ENCODE data around the gene POC1B.

Gene POC1B

DNA sequence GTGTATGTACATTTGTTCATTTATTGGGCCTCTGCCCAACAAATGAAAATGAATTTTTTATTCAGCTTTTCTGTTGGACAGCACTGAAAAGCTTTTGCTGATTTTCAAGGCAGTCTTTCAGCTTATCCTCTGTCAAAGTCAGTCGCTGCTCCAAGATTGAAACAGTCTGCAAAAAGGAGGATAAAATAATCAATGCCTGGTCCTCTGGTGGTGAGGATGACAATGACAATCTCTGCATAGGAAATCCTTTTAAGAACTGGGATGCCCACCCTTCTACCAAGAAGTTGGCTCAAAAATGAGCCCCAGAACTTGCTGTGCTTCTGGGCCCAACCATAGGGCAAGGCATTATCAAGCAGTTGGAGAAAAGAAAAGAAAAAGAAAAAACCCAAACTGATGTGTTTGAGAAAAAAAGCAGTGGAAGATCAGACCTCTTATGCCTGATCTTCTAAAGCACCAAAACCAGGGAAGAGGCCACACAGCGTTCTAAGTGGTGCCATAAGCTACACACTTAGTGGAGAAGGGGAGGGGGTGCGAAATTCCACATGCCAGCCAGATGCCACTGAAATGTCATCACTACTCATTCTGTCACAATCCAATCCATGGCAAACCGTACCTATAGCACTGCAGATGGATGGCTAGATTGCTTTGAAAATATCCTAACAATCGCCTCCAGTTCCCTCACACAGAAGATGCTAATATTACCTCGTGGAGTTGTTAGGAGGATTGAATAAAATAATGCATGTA is 104.6 kb downstream of the POC1B start:
- DNase-seq = no peak

DNA sequence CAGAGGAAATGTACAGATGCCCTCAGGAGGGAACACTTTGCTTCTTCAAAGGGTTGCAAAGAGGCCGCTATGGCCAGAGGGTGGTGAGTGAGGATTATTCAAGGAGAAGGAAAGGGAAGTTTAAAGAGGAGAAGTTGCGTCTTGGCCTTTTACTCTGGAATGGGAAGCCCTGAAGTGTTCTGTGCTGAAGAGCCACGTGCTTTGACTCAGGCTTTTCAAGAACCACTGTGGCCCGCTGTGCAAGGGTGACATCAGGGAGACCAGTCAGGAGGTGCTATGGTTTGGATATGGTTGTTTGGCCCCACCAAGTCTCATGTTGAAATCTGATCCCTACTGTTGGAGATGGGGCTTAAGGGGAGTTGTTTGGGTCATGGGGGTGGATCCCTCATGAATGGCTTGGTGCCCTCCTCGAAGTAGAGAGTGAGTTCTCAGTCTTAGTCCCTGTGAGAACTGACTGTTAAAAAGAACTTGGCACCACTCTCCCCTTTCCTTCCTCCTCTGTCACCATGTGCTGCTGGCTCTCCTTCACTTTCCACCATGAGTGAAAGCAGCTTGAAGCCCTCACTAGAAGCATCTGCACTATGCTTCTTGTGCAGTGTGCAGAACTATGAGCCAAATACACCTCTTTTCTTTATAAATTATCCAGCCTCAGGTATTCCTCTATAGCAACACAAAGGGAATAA is 107.5 kb downstream of the POC1B start:
- DNase-seq = no peak

DNA sequence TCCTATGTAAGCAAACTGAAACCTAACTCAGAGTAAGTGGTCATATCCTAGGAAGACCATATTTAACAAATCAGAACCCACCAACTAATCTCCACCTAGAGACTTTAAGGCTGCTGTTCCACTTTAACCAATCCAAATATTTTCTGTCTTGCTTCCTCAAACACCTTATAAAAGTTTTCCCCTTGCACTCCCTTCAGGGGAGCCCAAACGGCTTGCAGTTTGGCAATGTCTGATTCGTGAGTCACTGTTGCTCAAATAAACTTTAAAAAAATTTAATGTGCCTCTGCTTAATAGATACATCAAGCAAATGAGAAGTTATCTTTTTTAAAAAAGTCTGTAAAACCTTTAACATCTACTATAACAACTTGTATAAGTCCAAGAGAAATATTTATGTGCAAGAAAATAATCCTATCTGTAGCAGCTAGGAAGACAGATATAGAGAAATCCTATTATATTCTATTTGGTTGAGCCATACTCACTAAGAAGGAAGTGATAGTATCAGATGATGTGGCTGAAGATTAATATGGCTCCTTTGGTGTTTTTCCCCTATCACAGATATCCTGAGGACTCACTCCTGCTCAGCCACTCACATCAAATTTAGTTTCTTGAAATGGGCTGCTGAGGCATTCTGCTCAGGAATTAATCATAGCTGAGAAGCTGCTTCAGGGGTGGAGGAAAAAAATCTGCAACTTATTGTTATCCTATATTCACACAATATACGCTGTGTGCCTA is 108.4 kb downstream of the POC1B start:
- no peak for DNase-seq

DNA sequence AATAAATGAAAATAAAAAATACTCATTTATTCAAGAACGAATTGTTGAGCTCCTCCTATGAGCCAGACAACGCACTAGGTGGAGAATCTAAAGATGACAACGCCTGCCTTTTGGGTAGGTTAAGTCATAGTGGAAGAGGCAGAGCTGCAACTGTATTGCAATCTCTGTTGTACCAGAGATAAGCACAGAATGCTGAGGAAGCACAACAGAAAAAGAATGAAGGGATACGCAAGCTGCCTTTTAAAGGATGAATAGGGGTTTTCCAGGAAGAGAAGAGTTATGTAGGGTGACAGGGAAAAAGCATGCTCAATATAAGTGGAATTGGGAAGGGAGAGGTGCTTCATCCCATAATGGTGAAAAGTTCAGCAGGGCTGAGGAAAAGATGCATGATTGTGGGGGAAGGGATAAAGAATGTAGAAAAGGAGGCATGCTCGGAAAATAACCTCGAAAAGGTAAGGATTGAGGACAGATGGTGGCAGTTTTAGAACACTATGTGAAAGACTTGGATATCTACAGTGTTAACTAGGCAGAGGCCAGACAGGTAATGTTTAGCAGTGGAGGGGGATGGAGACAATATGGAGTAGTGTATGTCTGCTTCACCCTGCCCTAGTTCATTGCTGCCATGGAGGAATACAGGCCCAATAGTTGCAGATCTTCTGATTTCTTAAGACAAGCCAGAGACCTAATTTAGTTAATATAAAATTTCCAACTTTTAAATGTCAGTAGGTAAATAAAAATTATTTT is 109.6 kb downstream of the POC1B start:
- no peak for DNase-seq

DNA sequence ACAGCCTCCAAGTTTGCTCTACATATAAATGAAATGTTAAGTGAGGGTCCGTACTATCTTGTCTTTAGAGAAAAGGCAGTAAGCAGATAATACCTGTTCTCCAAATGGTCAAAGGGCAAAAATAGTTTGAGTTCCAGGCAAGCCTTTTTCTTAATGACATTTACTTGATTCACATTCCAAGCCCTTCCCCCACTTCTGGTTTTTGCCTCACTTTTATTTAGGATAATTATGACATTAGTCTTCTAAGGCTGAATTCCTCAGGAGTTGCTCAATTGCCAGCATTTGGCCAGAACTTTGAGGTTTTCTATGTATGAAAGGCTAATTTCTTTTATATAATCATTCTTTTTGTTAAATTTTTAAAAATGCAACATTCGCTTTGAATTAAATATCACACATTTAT is 111.0 kb downstream of the POC1B start:
- DNase-seq = no peak

DNA sequence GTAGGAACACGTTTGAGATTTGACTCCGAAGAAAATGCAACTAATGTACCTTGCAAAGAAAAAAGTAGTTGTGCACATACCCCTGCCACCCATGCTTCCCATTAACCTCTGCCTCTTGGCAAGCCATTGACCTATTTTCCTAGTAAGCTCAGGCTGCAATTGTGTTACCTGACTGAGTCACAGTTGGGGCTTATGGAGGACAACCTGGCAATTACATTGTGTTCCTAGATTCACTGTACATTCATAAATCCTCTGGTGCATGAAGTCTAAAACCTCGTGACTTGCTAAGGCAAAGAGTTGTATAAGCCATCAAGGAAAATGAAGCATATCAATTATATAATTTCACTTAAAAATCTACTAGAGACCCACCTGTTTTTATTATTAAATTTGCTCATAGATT is 111.5 kb downstream of the POC1B start:
- no peak for DNase-seq

DNA sequence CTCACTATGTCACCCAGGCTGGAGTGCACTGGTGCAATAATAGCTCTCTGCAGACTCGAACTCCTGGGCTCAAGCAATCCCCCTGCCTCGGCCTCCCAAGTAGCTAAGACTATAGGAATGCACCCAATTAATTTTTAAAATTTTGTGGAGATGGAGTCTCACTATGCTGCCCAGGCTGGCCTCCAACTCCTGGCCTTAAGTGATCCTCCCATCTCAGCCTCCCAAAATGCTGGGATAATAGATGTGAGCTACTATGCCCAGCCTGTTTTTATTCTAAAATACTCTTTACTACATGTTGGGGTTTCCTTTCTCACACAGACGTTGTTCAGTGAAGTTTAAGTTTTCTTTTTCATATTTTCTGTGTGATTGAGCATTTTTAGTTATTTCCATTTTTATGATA is 112.6 kb downstream of the POC1B start:
- no peak for DNase-seq

DNA sequence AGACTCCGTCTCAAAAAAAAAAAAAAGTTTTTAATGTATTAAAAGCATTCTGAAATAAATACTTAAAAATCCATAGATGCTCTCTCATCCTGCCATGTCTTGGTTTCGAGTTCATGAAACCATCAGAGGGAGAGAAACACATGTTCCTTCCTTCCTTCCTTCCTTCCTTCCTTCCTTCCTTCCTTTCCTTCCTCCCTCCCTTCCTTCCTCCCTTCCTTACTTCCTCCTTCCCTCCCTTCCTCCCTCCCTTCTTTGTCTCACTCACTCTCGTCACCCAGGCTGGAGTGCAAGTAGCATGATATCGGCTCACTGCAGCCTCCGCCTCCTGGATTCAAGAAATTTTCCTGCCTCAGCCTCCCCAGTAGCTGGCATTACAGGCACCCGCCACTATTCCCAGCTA is 113.2 kb downstream of the POC1B start:
- DNase-seq = no peak

DNA sequence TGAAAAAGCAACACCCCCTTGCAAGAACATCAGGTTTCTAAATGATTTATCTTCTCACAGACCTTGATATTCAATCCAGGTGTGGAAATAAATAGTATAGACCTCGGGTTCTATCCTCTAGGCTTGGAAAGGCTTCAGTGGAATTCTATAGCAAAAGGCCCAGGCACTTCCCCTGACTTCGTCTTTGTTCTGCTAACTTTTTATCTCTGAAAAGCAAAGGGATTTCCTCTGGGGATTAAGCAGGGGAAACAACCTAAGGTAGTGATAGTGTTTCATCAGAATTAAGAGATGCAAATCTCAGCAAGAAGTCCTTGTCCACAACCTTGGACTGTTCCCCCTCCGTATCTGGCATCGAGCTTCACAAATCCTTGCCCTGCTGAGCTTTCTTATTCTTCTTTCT is 114.0 kb downstream of the POC1B start:
- no peak for DNase-seq

DNA sequence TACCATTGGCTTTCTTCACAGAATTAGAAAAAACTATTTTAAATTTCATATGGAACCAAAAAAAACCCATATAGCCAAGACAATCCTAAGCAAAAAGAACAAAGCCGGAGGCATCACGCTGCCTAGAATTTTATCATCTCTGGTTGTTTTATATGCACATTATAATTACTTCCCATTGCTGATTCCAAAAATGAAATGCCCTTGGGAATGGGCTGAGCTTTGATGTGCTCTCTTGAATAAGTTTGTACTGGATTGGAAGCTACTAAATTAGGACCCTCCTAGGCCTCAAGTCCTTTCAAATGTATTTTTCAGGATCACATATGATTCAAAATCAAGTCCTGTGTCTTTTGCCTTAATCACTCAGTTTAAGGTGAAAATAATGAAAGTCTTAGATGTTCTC is 114.6 kb downstream of the POC1B start:
- no peak for DNase-seq

DNA sequence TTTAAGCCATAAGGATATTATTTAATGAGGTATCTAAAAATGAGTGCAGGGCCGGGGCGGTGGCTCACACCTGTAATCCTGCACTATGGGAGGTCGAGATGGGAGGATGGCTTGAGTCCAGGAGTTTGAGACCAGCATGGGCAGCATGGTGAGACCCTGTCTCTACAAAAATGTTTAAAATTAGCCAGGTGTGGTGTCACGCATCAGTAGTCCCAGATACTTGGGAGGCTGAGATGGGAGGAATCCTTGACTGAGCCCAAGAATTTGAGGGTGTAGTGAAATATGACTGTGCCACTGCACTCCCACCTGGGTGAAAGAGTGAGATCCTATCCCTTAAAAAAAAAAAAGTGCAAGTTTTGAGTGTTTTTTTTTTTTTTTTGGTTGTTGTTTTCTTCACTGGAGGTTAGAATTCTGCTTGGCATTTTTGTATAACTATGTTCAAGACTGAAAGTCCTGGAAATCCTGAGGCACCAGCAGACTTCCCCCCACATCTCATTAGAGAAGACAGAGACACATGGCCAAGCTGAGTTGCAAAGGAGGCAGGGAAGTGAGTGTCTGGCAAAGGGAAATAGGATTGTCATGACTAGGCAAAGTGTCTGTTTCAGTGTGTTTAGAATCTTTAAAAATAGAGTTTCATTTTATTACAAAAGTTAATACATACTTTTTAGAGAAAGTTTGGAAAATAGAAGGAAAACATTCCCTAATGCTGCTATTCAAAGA is 120.1 kb downstream of the POC1B start:
- DNase-seq = no peak

DNA sequence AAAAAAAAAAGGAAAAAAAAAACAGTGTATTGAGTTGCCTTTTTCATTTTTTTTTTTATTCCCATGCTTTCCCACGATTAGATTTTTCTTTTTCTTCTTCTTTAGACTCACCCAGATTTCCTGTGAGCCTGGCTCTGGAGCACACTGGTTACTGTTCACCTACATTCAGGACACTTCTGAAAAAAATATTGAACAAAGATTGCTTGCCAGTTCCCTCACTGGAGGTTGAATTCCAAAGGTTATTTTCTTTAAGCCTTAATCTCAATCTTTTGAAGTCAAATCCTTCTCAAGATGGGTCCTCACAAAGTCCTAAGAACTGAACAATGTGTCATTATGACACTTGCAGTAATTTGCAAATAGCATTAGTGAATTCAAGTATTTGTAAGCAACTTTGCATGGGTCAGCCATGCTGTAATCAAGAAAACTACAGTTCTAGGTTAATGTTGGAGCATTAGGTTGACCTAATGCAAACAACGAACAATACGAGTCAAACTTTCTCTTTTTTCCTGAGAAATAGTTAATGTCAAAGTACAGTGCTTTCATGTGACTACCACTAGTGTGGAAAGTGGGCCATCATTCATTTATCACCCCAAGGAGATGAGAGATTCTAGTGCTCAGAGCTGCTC is 124.3 kb downstream of the POC1B start:
- no peak for DNase-seq

DNA sequence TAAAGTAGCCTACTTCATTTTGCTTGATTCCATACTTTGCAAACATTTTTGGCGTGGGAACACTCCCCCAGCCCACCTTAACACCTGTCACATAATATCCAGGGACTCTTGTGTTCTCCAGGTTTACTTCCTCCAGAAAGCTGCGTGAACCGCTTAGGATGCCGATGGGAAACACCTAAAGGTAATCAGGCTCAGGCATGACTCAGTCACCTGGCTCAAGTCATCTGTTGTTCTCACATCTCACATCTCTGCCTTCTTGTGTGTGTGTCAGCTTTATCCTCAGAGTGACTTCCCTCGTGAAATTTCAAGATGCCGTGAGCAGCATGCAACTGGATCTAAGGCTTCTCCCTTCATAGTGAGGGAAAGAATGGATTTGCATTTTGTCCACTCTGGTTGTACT is 125.4 kb downstream of the POC1B start:
- DNase-seq = no peak

DNA sequence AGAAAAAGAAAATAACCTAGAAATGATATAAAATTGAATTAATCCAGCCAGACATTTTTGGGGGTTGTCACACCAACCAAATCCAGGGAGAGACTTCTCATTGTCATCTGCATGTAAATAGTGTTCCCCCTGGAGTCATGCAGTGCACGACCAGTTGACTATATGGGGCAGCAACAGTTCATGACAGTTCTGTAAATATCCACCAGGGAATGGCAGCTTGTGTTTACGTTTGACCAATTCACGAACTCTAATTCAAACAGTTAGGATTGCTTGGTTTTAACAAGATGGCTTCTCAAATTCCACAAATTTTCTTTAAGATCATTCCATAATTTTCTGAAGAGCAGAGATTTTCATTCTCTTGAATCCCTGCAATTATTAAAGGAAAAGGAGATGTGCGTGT is 130.1 kb downstream of the POC1B start:
- DNase-seq = no peak

DNA sequence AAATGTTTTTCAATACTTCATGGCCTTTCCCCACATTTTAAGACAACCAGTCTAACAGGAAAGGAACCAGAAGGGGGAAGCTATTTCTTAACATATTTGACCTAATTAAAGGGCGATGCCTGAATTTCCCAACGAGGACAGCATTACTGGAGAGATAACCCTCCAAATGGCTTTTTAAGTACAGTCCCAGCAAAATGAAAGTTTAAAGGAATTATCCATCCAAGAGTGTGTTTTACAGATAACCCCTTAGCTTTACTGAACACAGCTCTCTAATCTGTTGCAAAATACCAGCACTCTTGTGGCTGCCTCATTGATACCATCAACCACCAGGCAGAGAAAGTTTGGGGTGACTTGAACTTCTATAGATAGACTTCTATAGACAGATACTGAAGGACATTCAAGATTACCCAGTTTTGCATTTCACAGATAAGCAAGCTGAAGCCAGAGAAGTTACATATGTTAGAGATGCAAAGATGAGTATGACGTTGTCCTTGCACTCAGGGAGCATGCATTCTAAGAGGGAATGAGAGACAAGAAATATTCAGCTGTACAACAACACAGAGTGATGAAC is 132.2 kb downstream of the POC1B start:
- no peak for DNase-seq

DNA sequence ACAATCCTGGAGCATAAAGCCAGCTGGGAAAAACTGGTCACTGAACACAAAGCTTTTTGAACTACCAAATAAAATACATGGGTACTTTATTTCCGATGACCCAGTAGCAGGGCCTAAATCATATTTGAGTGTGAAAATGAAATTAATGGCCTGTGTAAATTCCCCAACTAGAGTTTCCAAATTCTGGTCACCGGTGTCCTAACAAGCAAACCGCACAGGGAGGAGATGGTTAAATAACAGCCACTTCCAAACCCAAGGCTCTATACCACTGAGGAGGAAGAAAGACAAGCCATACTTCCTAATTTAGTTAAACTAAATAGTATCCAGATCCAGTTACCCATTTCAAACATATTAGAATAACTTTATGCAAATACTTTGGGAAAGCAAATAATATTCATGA is 133.5 kb downstream of the POC1B start:
- no peak for DNase-seq

DNA sequence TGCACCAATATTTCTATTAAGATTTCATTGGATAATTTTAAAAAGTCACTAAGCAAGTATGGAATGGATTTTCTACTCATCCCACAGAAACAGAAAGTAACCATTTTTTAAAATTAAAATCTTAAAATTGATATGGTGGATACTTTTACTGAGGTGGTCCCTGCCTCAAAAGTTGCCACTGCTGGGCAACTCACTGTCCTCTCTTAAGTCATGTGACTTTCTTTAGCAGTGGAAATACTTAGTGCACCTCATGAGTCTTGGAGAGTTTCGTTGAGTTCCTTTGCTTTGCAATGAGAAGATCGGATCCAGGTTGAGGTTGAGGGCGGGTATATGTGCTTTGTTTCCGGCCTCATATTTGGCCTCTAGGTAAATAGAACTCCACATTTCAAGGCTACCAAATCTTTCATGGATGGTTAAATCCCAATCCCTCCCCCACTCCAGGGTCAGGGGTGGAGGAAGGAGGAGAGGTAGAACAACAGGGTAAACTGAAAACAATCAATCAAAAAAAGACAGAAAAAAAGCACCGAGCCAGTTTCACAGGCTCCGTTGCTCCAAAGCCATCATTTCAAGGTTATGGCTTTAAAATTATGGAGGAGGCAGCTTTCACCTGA is 134.0 kb downstream of the POC1B start:
- no peak for DNase-seq

DNA sequence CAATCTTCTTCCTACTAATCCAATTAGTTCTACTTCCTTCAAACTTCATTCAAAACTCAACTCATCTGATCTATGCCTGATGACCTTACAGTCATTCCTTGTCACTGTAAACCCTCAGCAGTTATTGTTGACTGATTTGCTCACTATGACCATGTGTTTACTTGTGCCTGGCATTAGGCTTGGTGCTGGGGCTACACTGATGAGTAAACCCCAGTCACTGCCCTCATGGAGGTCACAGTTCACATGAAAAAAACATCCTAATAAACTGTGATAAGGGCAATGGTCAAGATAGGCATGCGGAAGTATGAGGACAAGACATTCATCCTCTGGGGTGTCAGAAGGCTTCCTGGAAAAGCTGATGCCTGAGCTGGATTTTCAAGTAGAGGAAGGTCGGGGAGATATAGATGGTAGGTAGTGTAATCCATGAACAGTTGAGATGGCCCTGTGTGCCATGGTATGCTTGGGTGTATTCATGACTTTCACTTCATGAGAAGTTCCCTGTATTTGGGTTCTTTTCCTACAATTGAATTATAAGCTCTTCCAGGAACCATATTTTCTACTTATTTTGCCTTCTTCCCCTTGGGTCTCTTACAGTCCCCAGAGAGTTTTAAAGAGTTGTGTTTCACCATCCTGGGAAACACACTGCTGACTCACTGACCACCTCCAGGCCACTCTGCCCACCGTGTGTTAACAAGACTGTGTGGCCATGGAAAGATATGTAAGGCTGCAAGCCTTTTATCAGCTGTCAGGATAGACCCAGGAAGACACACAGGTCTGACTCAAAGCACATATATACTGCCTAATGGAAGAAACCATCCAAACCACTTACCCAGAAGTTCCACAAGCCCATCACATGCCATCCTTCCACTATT is 134.8 kb downstream of the POC1B start:
- no peak for DNase-seq
